Panc1 (cell line): Measurements from ENCODE around the gene LRRFIP1. TPM values are rescaled to one million over a fixed set of nuclear protein-coding genes. Genes with fewer than 3 reads are reported as not detected.

Experiments
- ATAC-seq: fragments of 200-7000 bp; cut with Tn5 transposase; 2 replicates; pipeline ENCODE4 v1.9.1; 2020; ENCODE audit warnings: mild to moderate bottlenecking, moderate library complexity
- BruUV-seq: library from RNA; stranded (reverse); fragments of 400-500 nt; replicated peaks from 2 replicates; lab custom pipeline; 2021; lab: Mats Ljungman, UMichigan
- CTCF ChIA-PET: fragments of 300-600 bp; sonication (Branson Sonifier 250); formaldehyde crosslinking; loops from one replicate; lab custom pipeline; 2022; ENCODE audit warnings: antibody characterized with exemption; lab: Charles Lee
- POLR2A ChIA-PET: fragments of 300-600 bp; sonication (Branson Sonifier 250); formaldehyde crosslinking; loops from one replicate; lab custom pipeline; 2022; ENCODE audit warnings: antibody characterized with exemption; lab: Charles Lee
- DNase-seq: peaks from one replicate; pipeline ENCODE4 v3.0.0-alpha.2; 2010; ENCODE audit warnings: low read depth, low spot score
- H3K27ac ChIP-seq: 2 replicates; pipeline ENCODE4 v1.5.1; 2011; ENCODE audit warnings: mild to moderate bottlenecking, low read length, inconsistent platforms
- H3K27me3 ChIP-seq: fragments of 200-500 bp; sonication (Bioruptor generic); 2 replicates; pipeline ENCODE4 v1.6.0; 2014; ENCODE audit warnings: low read length, inconsistent platforms; ENCODE audit not compliant: control insufficient read depth, insufficient read depth
- H3K36me3 ChIP-seq: fragments of 200-500 bp; sonication (Bioruptor generic); 2 replicates; pipeline ENCODE4 v1.5.1; 2014; ENCODE audit warnings: inconsistent platforms, mild to moderate bottlenecking, low read length, moderate library complexity; ENCODE audit not compliant: control insufficient read depth, insufficient read depth
- H3K4me1 ChIP-seq: 2 replicates; pipeline ENCODE4 v1.5.1; 2011; ENCODE audit warnings: inconsistent platforms, mild to moderate bottlenecking, low read length, moderate library complexity; ENCODE audit not compliant: control insufficient read depth, insufficient read depth
- H3K4me3 ChIP-seq, 2 experiments: 2 replicates each; pipeline ENCODE4 v1.5.1; 2011 to 2012; ENCODE audit warnings: low read depth in 2 of 2, low read length in 2 of 2, mild to moderate bottlenecking in 2 of 2, inconsistent platforms in 1 of 2, moderate library complexity in 1 of 2
- H3K9me3 ChIP-seq: fragments of 200-500 bp; sonication (Bioruptor generic); 2 replicates; pipeline ENCODE4 v1.5.1; 2014; ENCODE audit warnings: low read depth, mild to moderate bottlenecking, inconsistent platforms, low read length, moderate library complexity; ENCODE audit not compliant: control insufficient read depth, insufficient read depth
- CTCF ChIP-seq: fragments of 450-650 bp; IDR thresholded peaks from 2 replicates; pipeline ENCODE4 v1.5.1; 2017; ENCODE audit warnings: mild to moderate bottlenecking
- POLR2AphosphoS5 ChIP-seq: IDR thresholded peaks from 2 replicates; pipeline ENCODE4 v1.6.1; 2012; ENCODE audit warnings: mild to moderate bottlenecking, low read depth, low read length, moderate library complexity
- REST ChIP-seq, 2 experiments: IDR thresholded peaks; 2 replicates each; pipeline ENCODE4 v1.6.1; 2011 to 2012; ENCODE audit warnings: low read depth in 2 of 2, control low read depth in 1 of 2, low read length in 1 of 2, mild to moderate bottlenecking in 1 of 2, moderate library complexity in 1 of 2; ENCODE audit not compliant: insufficient read depth in 1 of 2
- SIN3A ChIP-seq: IDR thresholded peaks from 2 replicates; pipeline ENCODE4 v1.6.1; 2012; ENCODE audit warnings: low read depth, mild to moderate bottlenecking, low read length, moderate library complexity, borderline replicate concordance; ENCODE audit not compliant: insufficient read depth
- TCF7L2 ChIP-seq: IDR thresholded peaks from 2 replicates; pipeline ENCODE4 v1.6.1; 2011; ENCODE audit warnings: mild to moderate bottlenecking, low read depth, low read length, inconsistent platforms
- in situ Hi-C: cut with HindIII; loops from 2 replicates; pipeline ENCODE4 v1.10.0; 2016; ENCODE audit warnings: low sequenced_read_pairs, low pct_unique_long_range_greater_than_20kb
- intact Hi-C: fragments of 100-400 bp; cut with micrococcal nuclease; formaldehyde crosslinking; loops from one replicate; pipeline ENCODE4 v1.10.0; 2022; ENCODE audit not compliant: unreplicated experiment
- total RNA-seq: library from RNA; stranded (reverse); gene quantifications from one replicate; pipeline ENCODE4 v1.2.1, GENCODE V29; 2021; ENCODE audit not compliant: unreplicated experiment

LRRFIP1 gene
- total RNA-seq, 1 experiment from 2014 or later, result 121 TPM

GRCh38 chr2:237721458-237721857 is 94.1 kb downstream of the LRRFIP1 start:
- intact Hi-C loops, result no loop called here
- TF ChIP-seq POLR2AphosphoS5 (no peak), SIN3A (no peak), REST (IDR thresholded peaks at IDR 0.05; ENCODE audit: insufficient read depth in 1 of 2, low read depth in 2 of 2, low read length in 1 of 2) (no peak), TCF7L2 (no peak), CTCF (no peak)

GRCh38 chr2:237722616-237723015 is 95.2 kb downstream of the LRRFIP1 start:
- DNase-seq (no peak), ATAC-seq (no peak)
- no peaks in the 10 kb centered on the region for H3K9me3 ChIP-seq
- H3K4me1 ChIP-seq, result peaks cover 29% of the 10 kb centered on the region
- H3K4me3 ChIP-seq, result no peak overlapping the region
- no peak for TF ChIP-seq CTCF
- TF ChIP-seq POLR2AphosphoS5, result no peak
- TF ChIP-seq SIN3A, result no peak
- TF ChIP-seq REST (IDR thresholded peaks at IDR 0.05; ENCODE audit: insufficient read depth in 1 of 2, low read depth in 2 of 2, low read length in 1 of 2), result no peak
- no peak for TF ChIP-seq TCF7L2
- no peaks in the 10 kb centered on the region; the same call in 1 of the 2 replicates for H3K36me3 ChIP-seq
- in situ Hi-C loops (no loop called here), intact Hi-C loops (no loop called here)
- ChIA-PET POLR2A (no interaction called here), CTCF (interaction anchor here (0.6 kb wide), 1 partner anchor 22 kb away, joined by 3 read pairs; no protein-coding TSS in a partner anchor)
- H3K27ac ChIP-seq, result no peak overlapping the region
- BruUV-seq, result no TSS peak
- H3K27me3 ChIP-seq, result no peaks in the 10 kb centered on the region

More at GRCh38 chr2:237721458-237721857, 94.1 kb downstream of the LRRFIP1 start:
- ATAC-seq (no peak), DNase-seq (no peak)
- Histone ChIP-seq H3K27me3 (no peaks in the 10 kb centered on the region), H3K27ac (no peak overlapping the region), H3K9me3 (no peaks in the 10 kb centered on the region), H3K4me1 (peaks cover 26% of the 10 kb centered on the region), H3K36me3 (no peaks in the 10 kb centered on the region; the same call in 1 of the 2 replicates), H3K4me3 (no peak overlapping the region)
- ChIA-PET POLR2A (no interaction called here), CTCF (no interaction called here)
- BruUV-seq, result no TSS peak
- in situ Hi-C loops, result no loop called here
